HG02759 (cell line): ENCODE measurements around the gene RITA1.
"Not testable (repeated sequence)": the region's sequence is repeated elsewhere in the genome, so short reads cannot be mapped to it uniquely, and the experiment has no call there.

Source experiments
- ATAC-seq: cut with Tn5 transposase; IDR thresholded peaks from one replicate; pipeline ENCODE4 v1.9.1; 2021; ENCODE audit warnings: mild to moderate bottlenecking, moderate library complexity; ENCODE audit not compliant: unreplicated experiment

RITA1 gene, protein sequence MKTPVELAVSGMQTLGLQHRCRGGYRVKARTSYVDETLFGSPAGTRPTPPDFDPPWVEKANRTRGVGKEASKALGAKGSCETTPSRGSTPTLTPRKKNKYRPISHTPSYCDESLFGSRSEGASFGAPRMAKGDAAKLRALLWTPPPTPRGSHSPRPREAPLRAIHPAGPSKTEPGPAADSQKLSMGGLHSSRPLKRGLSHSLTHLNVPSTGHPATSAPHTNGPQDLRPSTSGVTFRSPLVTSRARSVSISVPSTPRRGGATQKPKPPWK

DNA sequence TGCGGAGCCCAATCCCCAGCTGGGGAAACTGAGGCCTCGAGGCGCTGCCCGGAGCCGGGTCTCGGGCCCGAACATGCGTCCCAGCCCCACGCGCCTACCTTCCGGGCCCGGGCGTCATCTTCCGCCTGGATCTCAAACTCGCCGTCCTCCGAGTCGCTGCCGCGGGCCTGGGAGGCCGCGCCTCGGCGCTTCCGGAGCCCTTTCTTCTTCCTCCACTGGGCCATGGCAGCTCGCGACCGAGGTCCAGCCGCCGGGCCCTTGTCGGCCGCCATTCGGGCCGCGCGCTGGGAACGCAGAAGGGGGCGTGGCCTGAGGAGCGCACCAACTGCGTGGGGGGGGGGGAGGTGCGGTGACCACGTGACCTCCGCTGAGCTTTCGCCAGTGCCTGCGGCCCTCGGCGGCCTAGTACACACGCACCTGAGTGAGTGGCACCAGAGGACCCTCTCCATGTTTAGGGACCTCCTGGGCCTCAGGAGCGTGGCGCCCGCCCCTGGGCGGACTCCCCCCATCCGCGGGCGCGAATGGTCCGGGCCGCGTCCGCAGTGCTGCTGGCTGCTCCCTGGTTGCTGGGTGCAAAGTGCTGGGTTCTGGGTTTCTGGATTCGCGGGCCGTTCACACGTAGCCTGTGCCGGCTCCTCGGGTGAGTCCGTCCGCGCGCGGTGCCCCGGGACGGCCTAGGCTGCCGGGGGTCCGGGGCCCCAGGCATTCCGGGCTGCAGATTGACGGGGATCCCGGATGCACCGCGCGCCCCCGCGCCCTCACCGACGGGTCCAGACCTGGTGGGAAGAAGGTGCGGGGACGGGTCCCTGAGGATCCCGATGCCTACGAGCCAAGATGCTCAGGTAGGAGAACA, at the start of gene RITA1, which contains the start of gene DDX54:
RITA1 (plus strand) TSS at position 542 of the 853 bp plus-strand sequence. CDS start 1,026 bp downstream, outside the sequence.
DDX54 (minus strand) TSS at position 299 of the 853 bp plus-strand sequence; CDS start at position 272, 27 bp downstream.
- peak; percentile 52 for ATAC-seq

DNA sequence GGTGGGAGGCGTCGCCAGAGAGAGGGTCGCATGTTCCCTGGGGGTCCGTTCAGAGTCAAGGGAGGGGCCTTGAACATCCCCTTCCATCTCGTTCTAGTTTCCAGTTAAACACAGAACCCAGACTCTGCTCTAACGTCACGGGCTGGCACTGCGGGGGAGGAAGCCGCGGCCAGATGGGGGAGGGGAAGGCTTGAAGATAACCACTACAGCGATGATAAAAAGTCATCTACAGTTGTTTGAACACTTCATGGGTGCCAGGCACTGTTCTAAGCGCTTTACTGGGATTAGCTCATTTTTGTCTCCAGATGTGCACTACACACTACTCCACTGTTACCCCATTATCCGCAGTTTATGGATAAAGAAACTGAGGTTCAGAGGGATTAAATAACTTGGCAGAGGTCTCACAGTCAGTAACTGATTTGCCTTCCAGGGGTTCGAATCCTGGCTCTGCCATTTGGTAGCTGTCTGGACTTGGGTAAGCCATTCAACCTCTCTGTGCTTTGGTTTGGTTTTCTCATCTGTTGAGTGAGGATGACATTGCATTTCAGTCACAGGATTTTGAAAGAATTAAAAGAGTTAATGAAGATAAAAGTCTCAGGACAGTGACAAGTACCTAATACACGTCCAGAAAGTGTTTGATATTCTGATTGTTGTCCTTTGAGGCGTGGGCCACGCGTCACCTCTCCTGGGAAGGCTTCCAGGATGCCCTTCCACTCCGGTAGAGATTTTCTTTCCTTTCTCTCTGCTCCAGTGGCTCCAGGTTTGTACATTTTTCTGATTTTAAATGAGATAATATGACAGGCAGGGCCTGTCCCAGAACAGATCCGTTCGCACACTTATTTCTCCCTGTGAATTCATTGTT, 49.2 kb upstream of the RITA1 start:
- ATAC-seq, result no peak

DNA sequence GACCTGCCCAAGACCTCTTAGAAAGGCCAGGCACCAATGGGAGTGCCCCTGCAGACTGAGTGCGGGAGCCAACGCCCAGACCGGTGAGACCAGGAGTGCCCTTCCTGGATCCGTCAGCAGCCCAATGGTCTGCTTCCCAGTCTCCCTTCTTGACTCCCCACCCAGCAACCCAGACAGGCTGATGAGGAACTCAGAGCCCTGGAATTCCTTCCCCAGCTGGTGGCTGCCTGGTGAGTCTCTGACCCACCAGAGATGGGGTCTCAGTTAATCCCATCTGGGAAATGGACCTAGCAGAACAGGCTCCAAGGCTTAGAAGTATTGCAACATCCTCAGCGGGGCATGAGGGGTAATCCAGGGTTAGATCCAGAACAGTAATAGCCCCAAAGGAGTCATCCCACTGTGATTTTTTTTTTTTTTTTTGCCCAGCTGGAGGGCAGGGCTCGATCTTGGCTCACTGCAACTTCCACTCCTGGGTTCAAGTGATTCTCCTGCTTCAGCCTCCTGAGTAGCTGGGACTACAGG, 48.5 kb upstream of the RITA1 start:
- no peak for ATAC-seq

DNA sequence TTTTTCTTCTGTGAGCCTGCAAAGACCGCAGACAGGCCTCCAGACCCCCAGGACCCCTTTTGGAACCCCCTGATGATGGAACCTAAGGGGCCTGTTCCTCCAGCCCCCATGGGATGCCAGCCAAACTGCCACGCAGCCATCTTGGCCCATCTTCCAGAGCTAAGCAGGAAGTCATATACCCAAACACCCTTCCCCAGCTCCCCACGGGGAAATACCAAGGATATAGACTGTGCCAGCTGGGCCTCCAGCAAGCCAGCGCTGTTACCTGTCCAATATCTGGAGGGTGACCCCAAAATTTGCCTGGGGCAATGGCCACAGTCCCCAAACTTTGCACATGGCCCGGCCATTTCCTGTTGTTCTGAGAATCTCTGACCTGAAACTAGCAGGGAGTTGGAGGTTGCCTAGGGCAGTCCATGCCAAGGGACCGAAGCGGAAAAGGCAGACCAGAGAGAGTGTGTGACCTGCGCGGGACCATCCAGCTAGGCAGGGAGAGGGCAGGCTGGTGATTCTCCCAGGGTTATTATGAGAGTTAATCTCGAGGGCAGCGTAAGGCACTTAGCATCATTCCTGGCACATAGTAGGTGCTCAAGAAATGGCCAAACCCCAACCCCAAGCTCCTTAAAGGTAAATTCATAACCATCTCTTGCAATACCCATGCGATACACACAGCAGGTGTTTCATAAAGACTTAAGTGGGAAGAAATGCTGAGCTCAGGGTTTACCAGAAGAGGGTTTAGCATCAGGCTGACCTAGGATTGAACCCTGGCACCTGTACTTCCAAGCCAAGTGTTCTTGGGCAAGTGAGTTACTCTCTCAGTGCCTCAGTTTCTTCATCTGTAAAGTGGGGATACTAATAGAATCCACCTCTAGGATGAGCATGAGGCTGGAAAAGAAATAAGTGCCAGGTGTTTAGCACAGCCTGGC, 47.4 kb upstream of the RITA1 start:
- no peak for ATAC-seq

DNA sequence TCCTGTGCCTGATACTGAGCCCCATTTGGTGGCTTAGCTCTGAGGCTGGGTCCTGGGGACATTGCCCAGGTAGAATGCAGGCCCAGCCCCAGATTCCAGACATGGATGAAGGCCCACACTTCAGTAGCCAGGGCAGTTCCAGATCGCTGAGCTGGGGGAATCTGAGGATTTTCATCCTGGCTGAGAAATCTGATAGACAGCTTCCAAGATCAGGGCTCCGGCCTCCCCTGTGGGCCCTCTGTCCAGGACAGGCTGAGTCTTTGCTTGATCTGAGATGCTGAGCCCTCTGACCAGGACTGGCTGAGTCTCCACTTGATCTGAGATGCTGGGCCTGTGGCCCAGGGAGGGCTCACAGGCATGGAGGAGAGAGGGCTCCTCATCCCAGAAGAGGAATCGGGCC, 46.7 kb upstream of the RITA1 start:
- no peak for ATAC-seq

DNA sequence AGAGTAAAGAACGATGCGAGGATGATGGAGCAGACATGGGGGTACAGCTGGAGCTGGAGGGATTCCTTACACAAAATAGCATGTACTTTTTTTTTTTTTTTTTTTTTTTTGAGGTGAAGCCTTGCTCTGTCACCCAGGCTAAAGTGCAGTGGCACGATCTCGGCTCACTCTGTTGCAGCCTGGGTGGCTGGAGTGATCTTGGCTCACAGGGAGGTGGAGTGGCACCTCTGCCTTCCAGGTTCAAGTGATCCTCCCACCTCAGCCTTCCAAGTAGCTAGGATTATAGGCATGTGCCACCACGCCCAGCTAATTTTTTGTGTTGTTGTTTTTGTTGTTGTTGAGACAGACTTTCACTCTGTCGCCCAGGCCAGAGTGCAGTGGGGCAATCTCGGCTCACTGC, 44.8 kb upstream of the RITA1 start:
- ATAC-seq, result no peak

DNA sequence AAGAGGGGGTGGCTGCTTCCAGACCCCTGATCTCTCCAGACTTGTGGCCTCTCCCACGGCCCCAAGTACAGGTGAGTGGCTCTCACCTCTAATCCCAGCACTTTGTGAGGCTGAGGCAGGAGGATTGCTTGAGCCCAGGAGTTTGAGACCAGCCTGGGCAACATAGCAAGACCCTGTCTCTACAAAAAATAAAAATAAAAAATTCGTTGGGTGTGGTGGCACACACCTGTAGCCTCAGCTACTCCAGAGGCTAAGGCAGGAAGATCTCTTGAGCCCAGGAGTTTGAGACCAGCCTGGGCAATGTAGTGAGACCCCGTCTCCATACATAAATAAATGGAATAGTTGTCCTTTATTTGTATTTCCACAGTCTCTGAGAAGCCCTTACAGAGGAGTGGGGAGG, 43.8 kb upstream of the RITA1 start:
- not testable (repeated sequence) for ATAC-seq

DNA sequence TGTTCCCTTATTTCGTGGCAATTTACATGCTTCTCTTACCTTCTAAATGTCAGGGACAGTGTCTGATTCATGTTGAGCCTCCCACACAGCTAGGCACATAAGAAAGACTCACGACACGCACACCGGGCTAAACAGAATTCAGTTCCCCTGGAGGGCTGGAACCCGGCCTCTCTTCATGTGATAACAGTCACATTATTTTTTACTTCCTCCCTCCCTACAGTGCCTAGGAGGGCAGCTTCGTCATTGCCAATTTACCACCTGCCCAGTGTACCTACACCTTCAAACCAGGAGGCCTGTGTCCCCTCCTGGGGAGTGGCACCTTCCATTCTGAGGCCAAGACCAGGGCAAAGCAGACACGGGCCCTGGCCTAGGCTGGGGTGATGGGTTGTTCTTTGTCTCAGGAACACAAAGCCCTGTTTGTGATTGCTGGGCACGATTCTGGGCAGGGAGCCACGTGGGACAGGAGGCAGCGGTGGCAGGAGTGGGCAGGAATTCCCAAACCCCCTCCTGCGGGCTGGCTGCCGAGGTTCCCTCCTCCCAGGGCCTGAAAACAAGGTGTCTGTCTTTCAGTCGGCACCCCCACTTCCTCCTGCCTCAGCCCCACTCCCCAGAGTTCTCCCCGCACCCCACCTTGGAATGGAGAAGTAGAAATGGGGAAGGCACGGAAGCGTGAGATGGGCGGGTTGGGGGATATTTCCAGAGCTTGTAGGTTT, 43.2 kb upstream of the RITA1 start:
- ATAC-seq, result no peak

DNA sequence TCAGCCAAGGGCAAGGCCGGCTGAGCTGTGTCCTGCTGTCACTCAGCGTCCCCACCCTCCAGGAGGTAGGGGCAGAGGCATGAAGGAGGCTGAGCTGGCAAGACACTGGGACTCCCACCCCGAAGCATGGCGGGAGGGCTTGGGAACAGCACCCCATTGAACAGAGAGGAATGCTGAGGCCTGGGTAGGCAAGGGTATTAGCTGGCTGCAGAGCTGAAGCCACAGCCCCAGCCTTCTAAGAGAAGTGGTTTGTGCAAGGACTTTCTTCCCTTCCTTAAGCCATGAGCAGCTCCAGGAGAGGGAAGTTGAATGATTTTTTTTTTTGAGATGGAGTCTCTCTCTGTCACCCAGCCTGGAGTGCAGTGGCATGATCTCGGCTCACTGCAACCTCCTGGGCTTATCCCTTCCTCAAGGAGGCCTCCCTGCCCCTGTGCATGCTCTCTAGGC, 42.6 kb upstream of the RITA1 start:
- no peak for ATAC-seq

DNA sequence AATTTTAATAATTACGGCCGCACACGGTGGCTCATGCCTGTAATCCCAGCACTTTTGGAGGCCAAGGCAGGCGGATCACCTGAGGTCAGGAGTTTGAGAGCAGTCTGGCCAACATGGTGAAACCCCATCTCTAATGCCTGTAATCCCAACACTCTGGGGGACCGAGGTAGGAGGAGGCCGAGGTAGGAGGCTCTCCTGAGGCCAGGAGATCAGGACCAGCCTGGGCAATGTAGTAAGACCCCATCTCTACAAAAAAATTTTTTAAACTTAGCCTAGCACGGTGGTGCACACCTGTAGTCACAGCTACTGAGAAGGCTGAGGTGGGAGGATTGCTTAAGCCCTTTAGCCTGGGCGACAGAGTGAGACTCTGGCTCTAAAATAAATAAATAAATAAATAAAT, 41.6 kb upstream of the RITA1 start:
- no peak for ATAC-seq

DNA sequence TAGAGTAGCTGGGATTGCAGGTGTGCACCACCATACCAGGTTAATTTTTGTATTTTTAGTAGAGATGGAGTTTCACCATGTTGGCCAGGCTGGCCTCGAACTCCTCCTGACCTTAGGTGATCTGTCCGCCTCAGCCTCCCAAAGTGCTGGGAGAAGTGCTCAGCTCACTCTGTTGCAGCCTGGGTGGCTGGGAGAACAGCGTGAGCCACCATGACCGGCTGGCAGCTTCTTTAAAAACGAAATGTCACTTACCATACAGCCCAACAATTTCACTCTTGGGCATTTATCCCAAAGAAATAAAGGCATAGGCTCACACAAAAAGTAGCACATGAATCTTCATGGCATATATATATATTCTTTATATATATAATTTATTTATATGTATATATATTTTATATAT, 40.7 kb upstream of the RITA1 start:
- no peak for ATAC-seq

DNA sequence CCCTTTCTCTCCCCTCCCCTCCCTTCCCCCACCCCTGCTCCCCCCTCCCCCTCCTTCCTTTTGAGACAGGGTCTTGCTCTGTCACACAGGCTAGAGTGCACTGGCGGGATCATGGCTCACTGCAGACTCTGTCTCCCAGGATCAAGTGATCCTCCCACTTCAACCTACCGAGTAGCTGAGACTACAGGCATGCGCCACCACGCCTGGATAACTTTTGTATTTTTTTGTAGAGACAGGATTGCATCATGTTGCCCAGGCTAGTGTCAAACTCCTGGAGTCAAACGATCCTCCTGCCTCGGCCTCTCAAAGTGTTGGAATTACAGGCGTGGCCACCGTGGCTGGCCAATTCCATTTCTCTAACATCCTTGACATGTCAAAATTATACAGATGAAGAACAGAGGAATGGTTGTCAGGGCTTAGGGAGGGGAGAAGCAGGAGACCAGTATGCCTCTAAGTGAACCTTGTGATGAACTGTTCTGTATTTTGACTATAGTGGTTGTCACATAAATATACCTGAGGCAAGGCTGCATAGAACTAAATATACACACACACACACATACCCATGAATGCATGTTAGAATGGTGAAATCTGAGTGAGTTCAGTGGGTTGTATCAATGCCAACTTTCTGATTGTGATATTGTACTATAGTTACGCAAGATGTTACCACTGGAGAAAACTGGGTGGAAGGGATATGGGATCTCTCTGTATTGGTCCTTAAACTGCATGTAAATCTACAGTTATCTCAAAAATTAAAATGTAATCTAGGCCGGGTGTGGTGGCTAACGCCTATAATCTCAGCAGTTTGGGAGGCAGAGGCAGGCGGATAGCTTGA, 39.6 kb upstream of the RITA1 start:
- ATAC-seq, result no peak

DNA sequence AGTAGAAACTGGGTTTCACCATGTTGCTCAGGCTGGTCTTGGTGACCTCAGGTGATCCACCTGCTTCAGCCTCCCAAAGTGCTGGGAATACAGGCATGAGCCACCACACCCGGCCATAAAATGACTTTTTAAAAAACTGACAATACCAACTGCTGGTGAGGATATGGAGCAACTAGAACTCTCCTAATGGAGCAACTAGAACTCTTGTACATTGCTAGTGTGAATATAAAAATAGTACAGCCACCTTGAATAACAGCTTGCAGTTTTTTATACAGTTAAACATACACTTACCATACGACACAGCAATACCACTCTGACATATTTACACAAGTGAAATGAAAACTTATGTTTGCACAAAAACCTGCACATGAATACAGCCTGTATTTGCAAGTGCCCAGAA, 38.5 kb upstream of the RITA1 start:
- ATAC-seq, result no peak

DNA sequence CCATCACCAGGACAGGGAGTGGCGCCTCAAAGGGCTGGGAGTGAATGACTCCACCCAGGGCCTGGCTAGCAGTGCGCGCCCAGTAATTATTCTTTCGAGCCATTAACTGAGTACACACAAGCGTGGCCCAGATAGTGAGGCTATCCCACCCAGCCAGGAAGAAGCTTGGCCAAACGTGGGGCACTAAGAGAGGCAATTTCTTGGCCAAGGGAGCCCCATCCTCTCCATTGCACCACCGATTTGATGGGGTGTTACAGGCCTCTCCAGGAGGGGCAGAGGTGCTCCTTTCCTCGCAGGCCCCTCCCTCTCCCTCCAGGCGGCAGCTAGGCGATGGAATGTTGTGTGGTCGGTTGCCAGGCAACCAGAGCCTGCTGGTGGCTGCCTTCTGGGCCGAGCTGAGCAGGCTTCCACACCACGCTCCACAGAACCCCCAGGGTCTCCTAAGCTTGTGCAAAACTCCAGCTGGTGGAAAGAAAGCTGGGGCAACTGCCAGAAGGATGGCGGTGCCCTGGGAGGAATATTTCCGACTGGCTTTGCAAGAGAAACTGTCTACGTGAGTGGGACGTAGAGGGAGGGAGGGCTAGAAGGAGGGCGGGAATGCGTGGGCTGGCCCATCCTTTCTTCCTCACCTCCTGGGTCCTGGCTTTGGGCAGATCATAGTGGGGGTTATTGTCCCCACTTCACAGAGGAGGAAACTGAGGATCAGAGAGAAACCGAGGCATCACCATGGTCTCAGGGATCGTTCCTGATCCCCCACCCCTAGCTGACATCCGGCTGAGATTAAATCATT, 36.0 kb upstream of the RITA1 start, which contains the start of gene CFAP73:
CFAP73 (plus strand) TSS at position 364 of the 790 bp plus-strand sequence; CDS start at position 498, 134 bp downstream.
- no peak for ATAC-seq

DNA sequence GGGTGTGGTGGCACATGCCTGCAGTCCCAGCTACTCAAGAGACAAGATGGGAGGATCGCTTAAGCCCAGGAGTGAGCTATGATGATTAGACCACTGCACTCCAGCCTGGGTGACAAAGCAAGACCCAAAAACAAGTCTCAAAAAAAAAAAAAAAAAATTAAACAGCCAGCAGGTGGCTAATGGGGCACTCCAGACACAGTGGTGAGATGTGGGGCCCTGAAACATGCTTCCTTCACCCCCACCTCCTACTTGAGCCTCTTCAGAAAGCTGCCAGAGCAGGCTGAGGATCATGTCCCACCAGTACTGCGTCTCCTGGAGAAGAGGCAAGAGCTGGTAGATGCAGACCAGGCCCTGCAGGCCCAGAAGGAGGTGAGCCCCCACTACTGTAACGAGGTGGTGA, 33.9 kb upstream of the RITA1 start:
- ATAC-seq, result no peak

DNA sequence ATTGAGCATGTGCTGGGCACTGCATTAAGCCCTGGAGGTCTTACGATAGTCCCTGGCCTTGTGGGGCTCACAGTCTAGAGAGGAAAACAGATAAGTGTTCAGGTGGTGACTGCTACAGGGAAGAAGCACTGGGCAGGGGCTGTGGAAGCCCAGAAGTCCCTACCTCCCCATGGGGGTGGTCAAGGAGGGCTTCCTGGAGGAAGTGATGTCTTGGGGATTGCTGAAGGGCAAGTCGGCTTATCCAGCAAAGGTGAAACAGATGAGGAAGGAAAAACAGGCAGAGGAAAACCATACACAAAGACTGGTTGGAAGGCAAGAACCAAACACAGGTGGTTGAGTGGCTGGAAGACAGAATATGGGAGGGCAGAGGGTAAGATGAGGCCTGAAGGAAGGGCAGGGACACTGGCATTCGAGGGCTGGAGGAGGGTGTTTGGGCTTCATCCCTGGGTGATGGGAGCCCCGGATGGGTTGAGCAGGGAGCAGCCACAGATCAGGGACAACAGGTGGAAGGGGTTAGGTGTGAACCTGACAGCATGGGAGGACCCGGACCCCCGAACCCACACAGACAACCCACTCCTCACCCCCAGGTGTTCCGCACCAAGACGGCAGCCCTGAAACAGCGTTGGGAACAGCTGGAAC, 33.2 kb upstream of the RITA1 start:
- no peak for ATAC-seq
